GM04504 (cell line): Measurements from ENCODE around the gene THAP12.
"Not testable (repeated sequence)": the region's sequence is repeated elsewhere in the genome, so short reads cannot be mapped to it uniquely, and the experiment has no call there.

Experiments
- DNase-seq: peaks from one replicate; pipeline ENCODE4 v3.0.0-alpha.2; 2012; ENCODE audit warnings: low read depth

Gene THAP12, protein sequence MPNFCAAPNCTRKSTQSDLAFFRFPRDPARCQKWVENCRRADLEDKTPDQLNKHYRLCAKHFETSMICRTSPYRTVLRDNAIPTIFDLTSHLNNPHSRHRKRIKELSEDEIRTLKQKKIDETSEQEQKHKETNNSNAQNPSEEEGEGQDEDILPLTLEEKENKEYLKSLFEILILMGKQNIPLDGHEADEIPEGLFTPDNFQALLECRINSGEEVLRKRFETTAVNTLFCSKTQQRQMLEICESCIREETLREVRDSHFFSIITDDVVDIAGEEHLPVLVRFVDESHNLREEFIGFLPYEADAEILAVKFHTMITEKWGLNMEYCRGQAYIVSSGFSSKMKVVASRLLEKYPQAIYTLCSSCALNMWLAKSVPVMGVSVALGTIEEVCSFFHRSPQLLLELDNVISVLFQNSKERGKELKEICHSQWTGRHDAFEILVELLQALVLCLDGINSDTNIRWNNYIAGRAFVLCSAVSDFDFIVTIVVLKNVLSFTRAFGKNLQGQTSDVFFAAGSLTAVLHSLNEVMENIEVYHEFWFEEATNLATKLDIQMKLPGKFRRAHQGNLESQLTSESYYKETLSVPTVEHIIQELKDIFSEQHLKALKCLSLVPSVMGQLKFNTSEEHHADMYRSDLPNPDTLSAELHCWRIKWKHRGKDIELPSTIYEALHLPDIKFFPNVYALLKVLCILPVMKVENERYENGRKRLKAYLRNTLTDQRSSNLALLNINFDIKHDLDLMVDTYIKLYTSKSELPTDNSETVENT

DNA sequence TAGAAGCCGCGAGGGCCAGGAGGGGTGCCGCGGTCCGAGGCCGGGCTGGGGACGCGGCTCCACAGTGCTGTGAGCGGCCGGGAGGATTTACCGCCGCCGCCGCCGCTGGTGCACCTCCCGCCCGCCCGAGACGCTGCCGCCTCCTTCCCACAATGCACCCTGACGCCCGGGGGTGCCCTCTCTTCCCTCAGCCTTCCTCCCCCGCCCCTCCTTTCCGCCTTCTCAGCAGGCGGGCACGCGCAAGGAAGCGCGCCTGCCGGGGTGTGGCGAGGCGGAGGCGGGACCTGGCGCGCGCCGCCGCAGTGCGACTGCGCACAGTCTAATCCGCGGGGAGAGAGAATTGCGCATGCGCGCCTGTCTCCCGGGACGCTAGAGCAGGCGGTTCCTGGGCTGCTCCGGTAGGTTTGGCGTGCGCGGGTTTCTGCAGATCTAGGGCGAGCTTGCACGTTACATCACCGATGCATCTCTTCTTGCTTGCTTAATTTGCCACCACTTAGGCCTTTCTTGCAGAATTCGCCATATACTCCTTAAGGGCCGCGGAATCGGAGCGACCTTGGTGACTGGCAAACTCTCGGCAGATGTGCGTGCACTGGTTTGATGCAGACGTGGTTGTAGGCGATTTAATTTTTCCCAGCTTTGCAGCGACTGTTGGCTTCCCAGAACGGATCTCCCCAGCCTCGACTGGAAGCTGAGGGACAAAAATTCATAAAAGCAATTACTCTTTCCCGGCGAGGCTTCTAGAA lies at the start of gene THAP12, which contains the start of gene GVQW3:
Gene THAP12 (minus strand): TSS at position 156 of the 743 bp plus-strand sequence. CDS start 296 bp downstream, outside the sequence.
Gene GVQW3 (plus strand): TSS at position 347 of the 743 bp plus-strand sequence. CDS start 506 bp downstream, outside the sequence.
- DNase-seq, result peak; percentile 96

DNA sequence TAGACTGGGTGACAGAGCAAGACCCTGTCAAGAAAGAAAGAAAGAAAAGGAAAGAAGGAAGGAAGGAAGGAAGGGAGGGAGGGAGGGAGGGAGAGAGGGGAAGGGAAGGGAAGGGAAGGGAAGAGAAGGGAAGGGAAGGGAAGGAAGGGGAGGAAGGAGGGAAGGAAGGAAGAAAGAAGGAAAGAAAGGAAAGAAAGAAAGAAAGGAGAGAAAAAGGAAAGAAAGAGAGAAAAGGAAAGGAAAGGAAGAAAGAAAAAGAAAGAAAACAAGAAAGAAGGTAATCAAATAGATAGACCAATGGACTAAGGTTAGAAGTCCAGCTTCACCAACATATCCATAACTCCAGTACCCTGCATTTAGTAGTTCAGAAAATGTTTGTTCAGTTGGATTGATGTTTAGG lies 45.7 kb upstream of the THAP12 start:
- DNase-seq, result no peak

DNA sequence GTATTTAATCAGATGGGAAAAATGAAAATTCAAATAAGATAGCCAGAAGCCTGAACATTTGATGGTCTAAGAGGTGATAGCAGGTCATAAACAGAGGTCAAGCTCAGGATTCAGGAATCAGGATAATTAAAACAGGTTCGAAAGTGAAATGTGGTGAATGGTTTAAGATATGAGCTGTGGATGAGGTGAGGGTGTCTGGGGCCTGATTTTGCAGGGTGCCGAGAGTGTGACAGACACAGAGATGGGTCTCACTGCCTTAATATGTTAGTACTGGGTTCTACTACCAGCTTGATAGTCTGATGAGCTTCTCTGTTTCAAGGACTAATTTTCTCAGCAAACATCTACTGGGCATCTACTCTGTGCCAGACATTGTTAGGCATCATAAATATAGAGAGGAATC lies 44.0 kb upstream of the THAP12 start:
- no peak for DNase-seq

DNA sequence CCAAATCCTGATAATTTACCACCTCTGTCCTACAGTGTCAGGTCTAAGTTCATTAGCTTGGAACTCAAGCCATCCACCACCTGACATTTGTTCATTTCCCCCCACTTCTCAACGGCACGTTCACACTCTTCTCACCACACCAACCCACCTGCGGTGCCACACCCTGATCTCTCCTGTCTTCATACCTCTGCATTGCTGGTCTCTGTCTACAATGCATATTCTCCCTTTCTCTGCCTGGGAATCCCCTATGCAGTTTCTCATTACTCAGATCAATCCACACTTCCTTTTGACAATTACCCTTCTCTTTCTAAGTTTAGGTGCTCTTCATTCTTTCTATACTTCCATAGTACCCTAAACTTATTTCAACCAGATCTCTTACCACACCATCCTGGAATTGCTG lies 43.4 kb upstream of the THAP12 start:
- DNase-seq, result no peak

DNA sequence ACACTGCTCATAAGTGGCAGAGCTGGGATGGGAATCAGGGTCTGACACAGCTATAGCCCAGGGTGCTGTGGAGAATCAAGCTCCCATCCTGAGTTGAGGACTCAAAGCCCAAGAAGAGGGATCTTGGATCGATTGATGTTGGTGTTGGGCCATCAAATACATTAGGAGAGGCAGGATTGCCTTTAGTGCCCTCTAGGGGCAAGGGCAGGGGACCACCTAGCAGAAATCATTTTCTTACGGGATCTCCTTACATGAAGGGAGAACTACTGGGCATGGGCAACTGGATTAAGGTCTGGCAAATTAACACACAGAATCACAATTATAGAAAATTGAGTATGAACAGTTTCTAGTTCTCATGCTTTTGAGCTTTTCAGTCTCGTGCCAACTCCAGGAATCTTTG lies 39.0 kb upstream of the THAP12 start:
- DNase-seq, result no peak

DNA sequence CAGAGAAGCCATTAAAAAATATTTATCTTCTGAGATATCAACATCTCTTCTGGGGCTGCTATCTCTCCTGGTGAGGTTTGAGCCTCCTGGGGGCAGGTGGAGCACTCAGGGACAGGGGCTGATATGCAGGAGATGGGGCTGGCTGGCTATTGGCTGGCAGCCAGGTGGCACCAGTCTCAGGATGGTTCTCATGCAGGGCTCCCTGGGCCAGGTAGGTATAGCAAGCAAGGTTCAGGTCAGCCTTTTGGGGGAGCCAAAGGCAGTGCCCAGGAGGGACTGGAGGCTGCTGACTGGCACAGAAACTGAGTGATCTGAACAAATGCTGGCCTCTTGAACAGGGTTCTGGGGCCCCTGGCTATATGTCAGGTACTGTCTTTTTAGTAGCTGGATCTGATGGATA lies 34.1 kb upstream of the THAP12 start:
- no peak for DNase-seq

DNA sequence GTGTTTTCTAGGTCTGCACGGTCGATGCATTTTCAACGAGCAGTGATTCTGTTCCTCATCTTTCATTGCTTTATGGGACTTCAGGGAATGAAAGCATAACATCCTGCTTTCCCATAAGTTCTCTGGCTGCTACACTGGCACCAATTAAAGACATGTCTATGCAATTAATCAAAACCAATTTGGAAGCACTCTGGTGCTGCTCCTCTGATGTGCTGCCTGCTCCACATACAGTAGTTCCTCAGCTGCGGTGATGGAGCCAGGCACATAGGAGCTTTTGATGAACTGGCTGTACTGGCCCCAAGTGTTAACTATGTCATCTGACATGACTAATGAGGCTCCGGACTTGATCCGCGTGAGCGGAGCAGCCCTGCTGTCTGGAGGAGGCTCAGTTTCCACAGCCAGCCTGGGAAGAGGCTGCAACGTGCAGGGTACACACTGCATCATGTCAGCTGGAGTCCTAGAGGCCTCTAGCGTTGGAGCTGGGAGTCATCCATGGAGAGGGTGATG lies 30.0 kb upstream of the THAP12 start:
- no peak for DNase-seq

DNA sequence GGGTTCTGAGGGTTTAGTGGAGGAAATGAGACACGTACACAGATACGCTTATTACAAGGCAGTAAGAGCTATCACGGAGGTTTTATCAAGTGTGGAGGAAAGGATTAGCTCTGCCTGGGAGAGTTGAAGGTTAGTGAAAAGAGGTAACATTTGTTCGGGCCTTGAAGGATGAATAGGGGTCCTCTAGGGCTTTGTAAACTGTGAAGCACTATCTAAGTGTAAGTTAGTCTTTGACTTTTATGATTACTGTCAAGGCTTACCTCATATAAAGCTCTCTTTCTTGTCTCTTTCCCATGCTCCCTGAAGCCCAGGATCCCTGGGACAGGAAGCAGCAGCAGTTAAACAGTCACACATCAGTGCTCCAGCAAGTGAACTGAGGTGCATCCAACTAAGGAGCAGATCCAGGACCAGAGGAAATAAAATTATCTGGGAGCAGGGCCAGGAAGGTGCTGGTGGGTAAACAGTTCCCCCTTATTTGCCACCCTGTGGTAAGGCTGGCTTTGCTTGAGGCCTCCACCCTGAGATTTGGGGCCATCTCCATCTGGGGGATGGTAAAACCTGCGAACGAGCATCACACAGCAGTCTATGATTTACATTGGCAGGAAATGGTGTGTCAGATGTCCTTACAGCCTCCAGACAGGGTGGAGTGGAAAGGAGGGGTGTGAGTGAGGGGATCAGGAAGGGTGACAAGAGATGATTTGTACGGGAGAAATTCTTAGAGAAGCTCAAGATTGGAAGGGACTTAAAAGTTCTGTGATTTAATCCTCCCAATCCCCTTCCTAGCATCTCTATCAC lies 27.4 kb upstream of the THAP12 start:
- DNase-seq, result no peak

DNA sequence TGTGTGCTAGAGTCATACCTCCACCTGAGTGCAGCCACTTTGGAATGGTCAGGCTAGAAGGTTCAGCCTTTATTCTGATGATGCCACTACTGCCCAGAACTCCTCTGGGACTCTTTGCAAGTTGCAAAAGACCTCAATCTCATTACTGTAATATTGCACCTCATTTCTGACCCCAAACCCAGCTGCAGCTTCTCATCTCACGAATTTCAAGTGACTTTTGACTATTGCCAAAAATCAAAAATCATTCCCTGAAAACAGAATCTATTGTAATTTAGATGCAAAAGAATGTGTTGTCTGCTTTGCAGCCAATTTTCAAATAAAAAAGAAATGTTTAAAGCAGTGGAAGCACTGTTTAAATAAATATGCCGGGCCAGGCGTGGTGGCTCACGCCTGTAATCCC lies 25.4 kb upstream of the THAP12 start:
- DNase-seq, result no peak

DNA sequence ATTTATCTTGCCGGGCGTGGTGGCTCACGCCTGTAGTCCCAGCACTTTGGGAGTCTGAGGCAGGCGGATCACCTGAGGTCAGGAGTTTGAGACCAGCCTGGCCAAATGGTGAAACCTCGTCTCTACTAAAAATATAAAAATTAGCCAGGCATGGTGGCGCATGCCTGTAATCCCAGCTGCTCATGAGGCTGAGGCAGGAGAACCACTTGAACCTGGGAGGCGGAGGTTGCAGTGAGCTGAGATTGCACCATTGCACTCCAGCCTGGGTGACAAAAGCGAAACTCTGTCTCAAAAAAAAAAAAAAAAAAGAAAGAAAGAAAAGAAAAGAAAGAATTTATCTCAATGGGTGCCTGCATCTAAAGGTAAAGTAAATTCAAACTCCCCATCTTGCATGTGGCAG lies 20.6 kb upstream of the THAP12 start:
- not testable (repeated sequence) for DNase-seq

DNA sequence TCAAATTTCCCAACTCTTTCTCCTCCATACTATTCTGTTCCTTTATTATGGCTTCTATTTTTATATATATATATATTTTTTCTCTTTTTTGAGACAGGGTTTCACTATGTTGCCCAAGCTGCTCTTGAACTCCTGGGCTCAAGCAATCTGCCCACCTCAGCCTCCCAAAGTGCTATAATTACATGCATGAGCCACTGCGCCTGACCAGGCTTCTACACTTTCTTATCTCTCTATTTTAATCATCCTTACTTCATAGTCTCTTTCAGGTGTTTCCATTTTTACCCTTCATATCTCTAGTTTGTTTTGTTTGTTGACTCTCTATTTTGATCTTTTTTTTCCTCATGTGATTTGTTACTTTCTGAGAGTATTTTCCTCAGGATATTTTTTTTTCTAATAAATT lies 20.0 kb upstream of the THAP12 start:
- no peak for DNase-seq

DNA sequence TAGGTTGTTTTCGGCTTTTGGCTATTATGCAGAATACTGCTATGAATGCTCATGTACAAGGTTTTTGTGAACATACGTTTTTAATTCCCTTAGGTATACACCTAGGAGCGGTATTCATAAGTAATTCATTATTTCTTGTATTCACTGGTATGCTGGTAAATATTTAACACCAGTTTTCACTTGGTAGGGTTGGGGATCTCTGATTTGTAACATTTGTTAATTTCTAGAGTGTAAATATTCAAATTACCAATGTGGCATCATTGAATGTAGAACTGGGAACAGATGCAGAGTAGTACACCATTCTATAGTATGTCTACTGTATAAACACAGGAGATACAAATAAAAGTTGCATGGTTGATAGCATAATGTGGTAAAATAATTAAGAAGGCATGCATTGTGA lies 16.5 kb upstream of the THAP12 start:
- no peak for DNase-seq

DNA sequence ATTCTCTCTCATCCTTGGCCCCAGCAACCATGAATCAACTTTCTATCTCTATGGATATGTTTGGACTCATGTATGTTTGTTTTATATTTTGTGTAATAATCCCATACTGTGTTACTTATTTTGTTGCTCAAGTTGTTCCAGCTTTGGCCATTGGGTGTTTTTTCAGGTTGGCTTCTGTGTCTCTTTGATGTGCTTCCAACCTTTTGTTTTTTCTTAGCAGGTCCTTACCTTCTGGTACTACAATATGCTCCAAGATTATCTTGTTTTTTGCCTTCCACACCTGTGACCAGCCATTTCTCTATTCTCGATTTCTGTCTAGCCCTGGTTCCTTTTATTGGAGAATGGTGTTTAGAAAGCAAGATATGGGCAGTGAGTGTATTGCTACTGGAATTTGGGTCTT lies 14.4 kb upstream of the THAP12 start:
- DNase-seq, result no peak

DNA sequence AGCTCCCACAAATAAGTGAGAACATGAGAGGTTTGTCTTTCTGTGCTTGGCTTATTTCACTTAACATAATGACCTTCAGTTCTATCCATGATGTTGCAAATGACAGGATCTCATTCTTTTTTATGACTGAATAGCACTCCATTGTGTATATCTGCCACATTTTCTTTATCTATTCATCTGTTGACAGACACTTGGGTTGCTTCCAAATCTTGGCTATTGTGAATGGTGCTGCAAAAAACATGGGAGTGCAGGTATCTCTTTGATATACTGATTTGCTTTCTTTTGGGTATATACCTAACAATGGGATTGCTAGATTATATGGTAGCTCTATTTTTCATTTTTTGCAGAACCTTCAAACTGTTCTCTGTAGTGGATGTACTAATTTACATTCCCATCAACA lies 13.5 kb upstream of the THAP12 start:
- no peak for DNase-seq

DNA sequence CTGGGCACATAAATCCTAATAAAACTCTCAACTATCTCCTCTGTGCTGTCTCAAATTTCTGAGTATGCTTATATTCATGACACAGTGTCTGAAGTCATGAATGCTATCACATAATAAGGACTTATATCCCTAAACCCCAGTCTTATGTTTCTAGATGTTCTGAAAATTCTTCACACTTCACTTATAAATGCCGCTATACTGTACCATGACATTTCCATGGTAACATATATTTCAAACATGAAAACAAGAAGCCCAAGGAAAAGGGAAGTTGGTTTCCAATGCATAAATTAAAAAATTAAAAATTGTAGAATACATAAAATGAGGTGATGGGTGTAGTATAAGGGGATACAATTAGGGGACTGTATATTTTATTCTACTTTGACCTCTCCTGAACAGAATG lies 11.9 kb upstream of the THAP12 start:
- no peak for DNase-seq

DNA sequence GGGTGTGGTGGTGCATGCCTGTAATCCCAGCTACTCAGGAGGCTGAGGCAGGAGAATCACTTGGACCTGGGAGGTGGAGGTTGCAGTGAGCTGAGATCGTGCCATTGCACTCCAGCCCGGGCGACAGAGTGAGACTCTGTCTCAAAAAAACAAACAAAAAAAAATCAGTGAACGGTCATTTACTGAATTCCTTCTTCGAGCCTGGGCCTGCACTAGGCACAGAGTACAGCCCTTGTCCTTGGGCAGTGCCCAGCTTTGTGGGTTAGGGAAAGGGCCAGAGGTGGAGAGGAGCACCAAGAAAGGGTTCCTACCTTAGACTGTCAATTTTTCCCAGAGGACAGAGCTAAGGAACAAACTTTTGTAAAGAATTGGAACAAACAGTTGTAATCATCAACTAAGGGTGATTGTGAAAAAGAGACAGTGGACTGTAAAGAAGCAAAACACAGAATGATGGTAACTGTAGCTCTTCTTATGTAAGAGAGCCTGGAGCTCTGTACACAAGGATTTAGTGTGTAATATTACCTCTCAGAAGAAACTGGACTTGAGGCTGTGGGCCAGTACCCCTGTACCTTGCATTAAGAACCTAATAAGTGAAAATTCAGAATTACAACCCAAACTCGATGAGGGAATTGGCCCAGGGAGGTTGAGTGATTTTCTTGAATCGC lies 11.0 kb upstream of the THAP12 start:
- DNase-seq, result no peak

DNA sequence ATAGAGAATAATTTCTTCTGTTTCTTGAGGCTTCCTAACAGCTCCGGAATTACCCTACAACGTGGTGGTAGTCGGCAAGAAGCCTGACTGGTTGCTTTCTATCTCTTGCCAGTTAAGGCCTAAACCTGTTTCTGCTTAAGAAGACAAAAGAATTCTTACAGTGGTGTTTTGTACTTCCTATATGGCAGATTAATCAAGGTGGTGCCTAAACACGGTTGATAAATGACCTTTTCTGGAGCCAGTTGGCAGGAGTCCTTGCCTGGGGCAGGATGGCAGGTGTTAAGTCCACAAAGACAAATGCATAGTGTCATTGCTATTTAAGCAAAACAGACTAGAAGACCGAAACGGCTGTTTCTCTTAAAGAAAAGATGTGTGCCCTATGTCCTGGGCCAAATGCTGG lies 10.1 kb upstream of the THAP12 start:
- DNase-seq, result no peak

DNA sequence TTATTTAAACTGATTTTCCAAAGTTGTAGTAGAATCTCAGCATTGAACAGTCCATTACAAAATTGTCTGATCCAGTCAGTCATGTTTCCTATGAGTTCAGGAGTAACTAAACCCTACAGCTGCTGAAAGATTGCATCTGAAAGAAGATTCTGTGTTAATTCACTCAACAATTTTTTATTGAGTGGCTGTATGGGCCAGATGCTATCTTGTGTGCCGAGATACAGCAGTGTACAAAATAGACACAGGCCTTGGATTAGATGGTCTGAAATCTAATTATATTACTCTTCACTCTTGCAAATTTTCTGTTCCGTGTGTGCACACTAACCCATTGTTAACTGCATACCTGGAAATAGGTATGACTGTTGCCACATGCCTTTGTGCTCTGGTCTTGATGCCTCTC lies 7.5 kb upstream of the THAP12 start:
- no peak for DNase-seq

DNA sequence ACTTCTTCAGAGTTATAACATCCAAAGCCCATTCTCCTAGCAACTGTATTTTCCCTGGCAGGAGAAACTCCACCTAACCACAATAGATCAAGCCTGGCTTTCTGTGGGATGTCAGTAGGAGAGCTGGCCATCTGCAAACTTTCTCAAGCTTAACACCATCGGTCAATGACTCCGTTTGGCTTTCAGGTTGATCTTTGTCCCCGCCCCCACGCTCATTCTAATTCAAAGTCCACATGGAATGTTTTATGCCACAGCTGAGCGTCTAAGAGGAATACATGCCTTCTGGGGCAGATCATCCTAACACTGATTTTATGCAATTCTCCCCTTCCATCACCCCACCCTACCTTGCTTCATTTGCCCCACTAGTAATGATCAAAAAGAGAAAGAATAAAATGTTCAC lies 5.0 kb upstream of the THAP12 start:
- no peak for DNase-seq

DNA sequence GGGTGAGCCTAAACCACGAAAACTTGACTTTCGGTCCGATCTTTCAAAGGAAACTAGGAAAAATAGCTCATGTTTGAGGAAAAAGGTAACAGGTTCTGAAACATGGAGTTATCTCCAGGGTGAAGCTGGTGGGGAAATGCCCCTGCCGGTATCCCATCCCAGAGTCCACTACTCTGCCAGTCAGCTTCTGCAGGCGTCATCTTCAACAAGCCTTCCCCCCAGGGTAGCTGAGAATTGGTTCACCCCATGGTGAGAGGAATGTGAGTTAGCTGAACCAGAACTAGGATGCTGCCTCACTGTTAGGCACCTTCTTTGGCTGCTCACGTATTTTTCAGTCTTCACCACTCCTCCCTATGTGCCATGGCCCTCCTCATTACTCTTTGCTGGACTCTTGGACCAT lies 1.3 kb upstream of the THAP12 start:
- DNase-seq, result no peak
